A172 (cell line): ENCODE results near the gene LTF. TPM values are rescaled to one million over a fixed set of nuclear protein-coding genes. Genes with fewer than 3 reads are reported as not detected.

Experiments used
- DNase-seq: peaks from one replicate; pipeline ENCODE4 v3.0.0-alpha.2; 2015; ENCODE audit warnings: low spot score
- total RNA-seq: library from RNA; depleted of rRNA; stranded (reverse); fragments of >200 nt; shearing (Covaris generic); gene quantifications from 2 replicates; pipeline ENCODE4 v1.2.3, GENCODE V29; 2014

Gene LTF
- total RNA-seq, 1 experiment from 2014 or later, result not detected

- no peak for DNase-seq
Measured at GRCh38 chr3:46491089-46492070, 26.7 kb upstream of the LTF start.

- DNase-seq, result peak; percentile 65
Measured at GRCh38 chr3:46490338-46491084, 25.8 kb upstream of the LTF start.

- peak; percentile 50 for DNase-seq
Measured at GRCh38 chr3:46489875-46490274, 25.2 kb upstream of the LTF start.

- no peak for DNase-seq
Measured at GRCh38 chr3:46489381-46489780, 24.7 kb upstream of the LTF start.

GRCh38 chr3:46488735-46489361, 24.1 kb upstream of the LTF start:
- peak; percentile 89 for DNase-seq

- DNase-seq, result no peak
Measured at GRCh38 chr3:46485779-46486175, 21.1 kb upstream of the LTF start.

- no peak for DNase-seq
Measured at GRCh38 chr3:46484911-46485778, 20.4 kb upstream of the LTF start.

- DNase-seq, result no peak
Measured at GRCh38 chr3:46484388-46484787, 19.7 kb upstream of the LTF start.

GRCh38 chr3:46483825-46484224, 19.1 kb upstream of the LTF start:
- no peak for DNase-seq

GRCh38 chr3:46482632-46483350, 18.1 kb upstream of the LTF start:
- DNase-seq, result peak; percentile 85

GRCh38 chr3:46481636-46482035, 16.9 kb upstream of the LTF start:
- DNase-seq, result no peak

GRCh38 chr3:46480491-46481195, 15.9 kb upstream of the LTF start:
- no peak for DNase-seq

GRCh38 chr3:46479696-46480095, 15.0 kb upstream of the LTF start:
- no peak for DNase-seq

- no peak for DNase-seq
Measured at GRCh38 chr3:46479021-46479420, 14.3 kb upstream of the LTF start.

GRCh38 chr3:46478341-46478740, 13.6 kb upstream of the LTF start:
- no peak for DNase-seq

GRCh38 chr3:46477756-46478155, 13.1 kb upstream of the LTF start:
- DNase-seq, result no peak

GRCh38 chr3:46477145-46477544, 12.4 kb upstream of the LTF start:
- DNase-seq, result no peak

- no peak for DNase-seq
Measured at GRCh38 chr3:46472736-46473135, 8.0 kb upstream of the LTF start.

- no peak for DNase-seq
Measured at GRCh38 chr3:46471371-46471914, 6.7 kb upstream of the LTF start.

- DNase-seq, result no peak
Measured at GRCh38 chr3:46470831-46471230, 6.1 kb upstream of the LTF start.
